OCI-LY3 (cell line): ENCODE data around the gene TMC2.

Source experiments
- CTCF ChIP-seq: fragments of 200-600, 300-600 bp; sonication (generic); IDR thresholded peaks from 2 replicates; pipeline ENCODE4 v1.5.1; 2014; ENCODE audit warnings: antibody characterized with exemption, low read length, low read depth
- EZH2phosphoT487 ChIP-seq: fragments of 200-600 bp; shearing (Covaris generic); IDR thresholded peaks from 2 replicates; pipeline ENCODE4 v1.6.1; 2018; ENCODE audit warnings: antibody characterized with exemption, mixed run types, low read depth

GRCh38 chr20:2616634-2617033 is 80.3 kb downstream of the TMC2 start:
- TF ChIP-seq CTCF (no peak), EZH2phosphoT487 (no peak)
